Measurements from ENCODE around the gene BET1. TPM values are rescaled to one million over a fixed set of nuclear protein-coding genes. Genes with fewer than 3 reads are reported as not detected.

Gene BET1
- total RNA-seq, 1 experiment from 2014 or later = 14.3 TPM

GRCh38 chr7:93981480-93981874 is 22.7 kb downstream of the BET1 start:
- ATAC-seq = no peak
- intact Hi-C loops (cut with micrococcal nuclease; ENCODE audit: unreplicated experiment) = no loop called here

GRCh38 chr7:93980744-93981479 is 23.2 kb downstream of the BET1 start:
- in situ Hi-C loops (cut with HindIII; ENCODE audit: low pct_unique_long_range_greater_than_20kb, low sequenced_read_pairs) = no loop called here
- Histone ChIP-seq H3K36me3 (ENCODE audit: control insufficient read depth, insufficient read depth, low read length) (no peaks in the 10 kb centered on the region), H3K27me3 (ENCODE audit: control insufficient read depth, insufficient read depth, low read length) (no peaks in the 10 kb centered on the region), H3K27ac (ENCODE audit: low read length) (no peak overlapping the region), H3K4me1 (ENCODE audit: control insufficient read depth, insufficient read depth, low read length) (no peaks in the 10 kb centered on the region), H3K4me3 (ENCODE audit: low read depth in 2 of 2, low read length in 2 of 2) (no peak overlapping the region), H3K9me3 (ENCODE audit: control insufficient read depth, insufficient read depth, low read depth, low read length) (no peaks in the 10 kb centered on the region)
- intact Hi-C loops (cut with micrococcal nuclease; ENCODE audit: unreplicated experiment) = no loop called here
- no peak for TF ChIP-seq SIN3A (IDR thresholded peaks at IDR 0.05; ENCODE audit: borderline replicate concordance, insufficient read depth, low read depth, low read length)
- TF ChIP-seq TCF7L2 (IDR thresholded peaks at IDR 0.05; ENCODE audit: low read depth, low read length) = no peak
- no peak for TF ChIP-seq CTCF (IDR thresholded peaks at IDR 0.05)
- TF ChIP-seq POLR2AphosphoS5 (IDR thresholded peaks at IDR 0.05; ENCODE audit: low read depth, low read length) = no peak
- TF ChIP-seq REST (IDR thresholded peaks at IDR 0.05; ENCODE audit: insufficient read depth in 1 of 2, low read depth in 2 of 2, low read length in 1 of 2) = no peak
- CTCF ChIA-PET = no interaction called here
- ATAC-seq = no peak
- DNase-seq (ENCODE audit: low read depth, low spot score) = no peak
- BruUV-seq (replicated peaks) = no TSS peak
- POLR2A ChIA-PET = no interaction called here

More at GRCh38 chr7:93981480-93981874, 22.7 kb downstream of the BET1 start:
- BruUV-seq (replicated peaks) = no TSS peak
- Histone ChIP-seq H3K9me3 (ENCODE audit: control insufficient read depth, insufficient read depth, low read depth, low read length) (no peaks in the 10 kb centered on the region), H3K4me3 (ENCODE audit: low read depth in 2 of 2, low read length in 2 of 2) (no peak overlapping the region), H3K27me3 (ENCODE audit: control insufficient read depth, insufficient read depth, low read length) (no peaks in the 10 kb centered on the region), H3K4me1 (ENCODE audit: control insufficient read depth, insufficient read depth, low read length) (no peaks in the 10 kb centered on the region), H3K27ac (ENCODE audit: low read length) (no peak overlapping the region), H3K36me3 (ENCODE audit: control insufficient read depth, insufficient read depth, low read length) (no peaks in the 10 kb centered on the region)
- no peak for DNase-seq (ENCODE audit: low read depth, low spot score)
- ChIA-PET CTCF (no interaction called here), POLR2A (no interaction called here)
- TF ChIP-seq POLR2AphosphoS5 (IDR thresholded peaks at IDR 0.05; ENCODE audit: low read depth, low read length) (no peak), REST (IDR thresholded peaks at IDR 0.05; ENCODE audit: insufficient read depth in 1 of 2, low read depth in 2 of 2, low read length in 1 of 2) (no peak), CTCF (IDR thresholded peaks at IDR 0.05) (no peak), SIN3A (IDR thresholded peaks at IDR 0.05; ENCODE audit: borderline replicate concordance, insufficient read depth, low read depth, low read length) (no peak), TCF7L2 (IDR thresholded peaks at IDR 0.05; ENCODE audit: low read depth, low read length) (no peak)
- in situ Hi-C loops (cut with HindIII; ENCODE audit: low pct_unique_long_range_greater_than_20kb, low sequenced_read_pairs) = no loop called here
